Measurements from ENCODE around the gene DOCK1.

GRCh38 chr10:127262606-127263005 lies 357.4 kb downstream of the DOCK1 start:
- no peak for TF ChIP-seq EZH2 (IDR thresholded peaks at IDR 0.05; ENCODE audit: insufficient read depth, poor library complexity, severe bottlenecking)
- no peak for TF ChIP-seq EZH2phosphoT487 (IDR thresholded peaks at IDR 0.05; ENCODE audit: insufficient read depth, low read depth)
